OCI-LY1 (cell line): ENCODE data around the gene AGPAT3.

Source experiments
- H2AFZ ChIP-seq: fragments of 200-600 bp; sonication (generic), shearing (Covaris generic); 2 replicates; pipeline ENCODE4 v1.6.0; 2014; ENCODE audit warnings: antibody characterized with exemption, mild to moderate bottlenecking, low read length
- H3F3A ChIP-seq: fragments of 200-600 bp; sonication (generic), shearing (Covaris generic); 2 replicates; pipeline ENCODE4 v1.6.0; 2014; ENCODE audit warnings: mild to moderate bottlenecking, antibody characterized with exemption, low read length, moderate library complexity; ENCODE audit not compliant: insufficient read depth
- H3K27ac ChIP-seq: fragments of 200-600 bp; sonication (generic); 2 replicates; pipeline ENCODE4 v1.5.1; 2014; ENCODE audit warnings: low read length, mixed run types, mild to moderate bottlenecking, low read depth; ENCODE audit not compliant: poor library complexity, severe bottlenecking
- H3K27me3 ChIP-seq: fragments of 200-600 bp; sonication (generic); 2 replicates; pipeline ENCODE4 v1.6.0; 2014; ENCODE audit warnings: antibody characterized with exemption, mild to moderate bottlenecking, low read length, moderate library complexity; ENCODE audit not compliant: insufficient read depth
- H3K36me3 ChIP-seq: fragments of 200-600 bp; sonication (generic); 2 replicates; pipeline ENCODE4 v1.6.1; 2014; ENCODE audit warnings: mild to moderate bottlenecking, antibody characterized with exemption, low read length, moderate library complexity, mixed read lengths; ENCODE audit not compliant: insufficient read depth
- H3K4me1 ChIP-seq: fragments of 200-600 bp; sonication (generic); 2 replicates; pipeline ENCODE4 v1.5.1; 2014; ENCODE audit warnings: mild to moderate bottlenecking, low read length, moderate library complexity; ENCODE audit not compliant: insufficient read depth, severe bottlenecking
- H3K4me2 ChIP-seq: fragments of 200-600 bp; sonication (generic), shearing (Covaris generic); 2 replicates; pipeline ENCODE4 v1.6.1; 2014; ENCODE audit warnings: low read length
- H3K4me3 ChIP-seq: fragments of 200-600 bp; sonication (generic); 2 replicates; pipeline ENCODE4 v1.5.1; 2014; ENCODE audit warnings: low read length, low read depth, mild to moderate bottlenecking, mixed read lengths; ENCODE audit not compliant: poor library complexity, severe bottlenecking
- H3K79me2 ChIP-seq: fragments of 200-600 bp; shearing (Covaris generic); 2 replicates; pipeline ENCODE4 v1.6.1; 2016; ENCODE audit warnings: mixed run types, low read length, mixed read lengths; ENCODE audit not compliant: insufficient read depth
- H3K9ac ChIP-seq: fragments of 200-600 bp; sonication (generic), shearing (Covaris generic); 2 replicates; pipeline ENCODE4 v1.6.1; 2014; ENCODE audit warnings: mild to moderate bottlenecking, low read length, mixed read lengths
- H3K9me2 ChIP-seq: fragments of 200-600 bp; sonication (generic), shearing (Covaris generic); 2 replicates; pipeline ENCODE4 v1.6.1; 2014; ENCODE audit warnings: low read depth, mild to moderate bottlenecking, low read length, mixed read lengths
- H3K9me3 ChIP-seq: fragments of 200-600 bp; shearing (Covaris generic); 2 replicates; pipeline ENCODE4 v1.6.1; 2014; ENCODE audit warnings: low read length, mixed read lengths
- H4K20me1 ChIP-seq: fragments of 200-600 bp; sonication (generic), shearing (Covaris generic); 2 replicates; pipeline ENCODE4 v1.6.0; 2016; ENCODE audit warnings: mild to moderate bottlenecking, low read length; ENCODE audit not compliant: insufficient read depth
- CTCF ChIP-seq: fragments of 200-600 bp; sonication (generic), shearing (Covaris generic); IDR thresholded peaks from 2 replicates; pipeline ENCODE4 v1.5.1; 2017; ENCODE audit warnings: mild to moderate bottlenecking, antibody characterized with exemption, low read length, moderate library complexity, mixed read lengths
- EZH2 ChIP-seq: fragments of 200-600 bp; sonication (generic), shearing (Covaris generic); IDR thresholded peaks from 2 replicates; pipeline ENCODE4 v1.8.0; 2017; ENCODE audit warnings: borderline replicate concordance, mixed run types, mild to moderate bottlenecking, antibody characterized with exemption, low read length, moderate library complexity, mixed read lengths

Gene AGPAT3

GRCh38 chr21:44000360-44000759 is 135.3 kb downstream of the AGPAT3 start:
- Histone ChIP-seq H4K20me1 (no peaks in the 10 kb centered on the region), H2AFZ (no peak overlapping the region), H3K9ac (no peak overlapping the region)

GRCh38 chr21:44002511-44002910 is 137.5 kb downstream of the AGPAT3 start:
- Histone ChIP-seq H3K4me2 (no peak overlapping the region), H4K20me1 (no peaks in the 10 kb centered on the region), H3K9me3 (no peaks in the 10 kb centered on the region), H3K9me2 (no peaks in the 10 kb centered on the region), H3K4me1 (no peaks in the 10 kb centered on the region), H3K27ac (no peak overlapping the region), H3K9ac (no peak overlapping the region), H3F3A (no peaks in the 10 kb centered on the region), H3K79me2 (no peaks in the 10 kb centered on the region), H3K4me3 (no peak overlapping the region), H3K36me3 (no peaks in the 10 kb centered on the region), H3K27me3 (peaks cover 4% of the 10 kb centered on the region; the same call in 1 of the 2 replicates), H2AFZ (no peak overlapping the region)
- TF ChIP-seq EZH2 (no peak), CTCF (no peak)

More at GRCh38 chr21:44000360-44000759, 135.3 kb downstream of the AGPAT3 start:
- H3K36me3 ChIP-seq = no peaks in the 10 kb centered on the region; the same call in 1 of the 2 replicates
- H3K27ac ChIP-seq = no peak overlapping the region
- no peak overlapping the region for H3K4me3 ChIP-seq
- TF ChIP-seq CTCF (no peak), EZH2 (no peak)
- no peaks in the 10 kb centered on the region for H3K9me2 ChIP-seq
- H3F3A ChIP-seq = no peaks in the 10 kb centered on the region
- H3K27me3 ChIP-seq = peaks cover 9% of the 10 kb centered on the region; the same call in 1 of the 2 replicates
- H3K79me2 ChIP-seq = no peaks in the 10 kb centered on the region
- no peaks in the 10 kb centered on the region for H3K4me1 ChIP-seq
- H3K9me3 ChIP-seq = no peaks in the 10 kb centered on the region
- H3K4me2 ChIP-seq = no peak overlapping the region

- no peak overlapping the region for H3K27ac ChIP-seq
- no peak overlapping the region for H3K4me2 ChIP-seq
- H3K27me3 ChIP-seq = no peaks in the 10 kb centered on the region; the same call in 1 of the 2 replicates
- H3K9me2 ChIP-seq = no peaks in the 10 kb centered on the region
- no peaks in the 10 kb centered on the region for H4K20me1 ChIP-seq
- H3K4me1 ChIP-seq = no peaks in the 10 kb centered on the region
- H3K36me3 ChIP-seq = no peaks in the 10 kb centered on the region
- no peak overlapping the region for H2AFZ ChIP-seq
- TF ChIP-seq EZH2 (no peak), CTCF (no peak)
- H3K9ac ChIP-seq = no peak overlapping the region
- no peaks in the 10 kb centered on the region for H3F3A ChIP-seq
- no peaks in the 10 kb centered on the region for H3K9me3 ChIP-seq
- H3K79me2 ChIP-seq = no peaks in the 10 kb centered on the region
- no peak overlapping the region for H3K4me3 ChIP-seq
Observed at GRCh38 chr21:44003307-44003966, 138.4 kb downstream of the AGPAT3 start.
